ENCODE results near the gene IMP4. TPM values are rescaled to one million over a fixed set of nuclear protein-coding genes. Genes with fewer than 3 reads are reported as not detected.

Gene IMP4
- total and polyA plus RNA-seq, 12 donors: 50.6 to 190 (median 64.6) TPM

GRCh38 chr2:130352237-130352636 lies 9.5 kb downstream of the IMP4 start:
- whole genome bisulfite sequencing, 2 donors: 49 to 60% methylated on average over 7 of the region's 7 CpGs
- H3K9me3 ChIP-seq: no peaks in the 10 kb centered on the region
- intact Hi-C loops (cut with DNase I): no loop called here
- no peaks in the 10 kb centered on the region for H3K27me3 ChIP-seq
- peaks cover 3 to 46% (median 39%) of the 10 kb centered on the region in 9 donors for H3K4me1 ChIP-seq
- no peak for TF ChIP-seq CTCF (IDR thresholded peaks at IDR 0.05)
- peak overlapping the region in 7 of 10 donors; percentile 9 to 65 (median 60) for H3K27ac ChIP-seq
- ATAC-seq: no peak
- peak overlapping the region in 6 of 10 donors; percentile 4 to 19 (median 15) for H3K4me3 ChIP-seq
- H3K36me3 ChIP-seq: peaks cover 0 to 23% (median 6%) of the 10 kb centered on the region in 9 donors
- no peak for DNase-seq

- TF ChIP-seq CTCF (IDR thresholded peaks at IDR 0.05): no peak
- intact Hi-C loops (cut with DNase I): no loop called here
- H3K4me1 ChIP-seq: peaks cover 3 to 46% (median 39%) of the 10 kb centered on the region in 9 donors
- ATAC-seq (no peak), DNase-seq (no peak)
- H3K27me3 ChIP-seq: no peaks in the 10 kb centered on the region
- no peaks in the 10 kb centered on the region for H3K9me3 ChIP-seq
- H3K27ac ChIP-seq: peak overlapping the region in 1 of 10 donors; percentile 26
- no peak overlapping the region for H3K4me3 ChIP-seq
- WGBS, 2 donors: 88 to 94% methylated on average over 7 of the region's 7 CpGs
- peaks cover 0 to 10% (median 0%) of the 10 kb centered on the region in 9 donors for H3K36me3 ChIP-seq
These were observed 10.8 kb downstream of the IMP4 start for GRCh38 chr2:130353291-130354138.

- peak overlapping the region in 1 of 10 donors; percentile 26 for H3K27ac ChIP-seq
- no peaks in the 10 kb centered on the region for H3K9me3 ChIP-seq
- H3K36me3 ChIP-seq: peaks cover 0 to 9% (median 0%) of the 10 kb centered on the region in 9 donors
- intact Hi-C loops (cut with DNase I): no loop called here
- ATAC-seq (no peak), DNase-seq (no peak)
- TF ChIP-seq CTCF (IDR thresholded peaks at IDR 0.05): no peak
- peaks cover 3 to 46% (median 39%) of the 10 kb centered on the region in 9 donors for H3K4me1 ChIP-seq
- no peaks in the 10 kb centered on the region for H3K27me3 ChIP-seq
- 31 to 46% methylated on average over 1 of the region's 1 CpG for WGBS, 2 donors
- no peak overlapping the region for H3K4me3 ChIP-seq
These were observed 11.4 kb downstream of the IMP4 start for GRCh38 chr2:130354139-130354428.

- DNase-seq (no peak), ATAC-seq (peak in 6 of 8 donors; percentile 0 to 7 (median 2))
- Histone ChIP-seq H3K4me3 (peak overlapping the region; percentile 45 to 93 (median 76)), H3K27me3 (no peaks in the 10 kb centered on the region), H3K4me1 (peaks cover 3 to 46% (median 39%) of the 10 kb centered on the region in 9 donors), H3K9me3 (peaks cover 0 to 6% (median 0%) of the 10 kb centered on the region in 11 donors), H3K27ac (peak overlapping the region; percentile 2 to 95 (median 88)), H3K36me3 (peaks cover 0 to 4% (median 0%) of the 10 kb centered on the region in 9 donors)
- 11 to 15% methylated on average over 21 of the region's 21 CpGs for WGBS, 2 donors
- intact Hi-C loops (cut with DNase I): loop anchor here in 1 of 10 donors (5.0 kb wide), 1 partner anchor 37 kb away; no protein-coding TSS in a partner anchor
- TF ChIP-seq CTCF (IDR thresholded peaks at IDR 0.05): no peak
These were observed 12.5 kb downstream of the IMP4 start for GRCh38 chr2:130355172-130355577.

Measured in heart right ventricle (tissue), 16 donors.